Panc1 (cell line): ENCODE measurements around the gene PTGFR. TPM values are rescaled to one million over a fixed set of nuclear protein-coding genes. Genes with fewer than 3 reads are reported as not detected.

Source experiments
- ATAC-seq: fragments of 200-7000 bp; cut with Tn5 transposase; 2 replicates; pipeline ENCODE4 v1.9.1; 2020; ENCODE audit warnings: mild to moderate bottlenecking, moderate library complexity
- BruUV-seq: library from RNA; stranded (reverse); fragments of 400-500 nt; replicated peaks from 2 replicates; lab custom pipeline; 2021; lab: Mats Ljungman, UMichigan
- CTCF ChIA-PET: fragments of 300-600 bp; sonication (Branson Sonifier 250); formaldehyde crosslinking; loops from one replicate; lab custom pipeline; 2022; ENCODE audit warnings: antibody characterized with exemption; lab: Charles Lee
- POLR2A ChIA-PET: fragments of 300-600 bp; sonication (Branson Sonifier 250); formaldehyde crosslinking; loops from one replicate; lab custom pipeline; 2022; ENCODE audit warnings: antibody characterized with exemption; lab: Charles Lee
- DNase-seq: peaks from one replicate; pipeline ENCODE4 v3.0.0-alpha.2; 2010; ENCODE audit warnings: low read depth, low spot score
- H3K27ac ChIP-seq: 2 replicates; pipeline ENCODE4 v1.5.1; 2011; ENCODE audit warnings: mild to moderate bottlenecking, low read length, inconsistent platforms
- H3K27me3 ChIP-seq: fragments of 200-500 bp; sonication (Bioruptor generic); 2 replicates; pipeline ENCODE4 v1.6.0; 2014; ENCODE audit warnings: low read length, inconsistent platforms; ENCODE audit not compliant: control insufficient read depth, insufficient read depth
- H3K36me3 ChIP-seq: fragments of 200-500 bp; sonication (Bioruptor generic); 2 replicates; pipeline ENCODE4 v1.5.1; 2014; ENCODE audit warnings: inconsistent platforms, mild to moderate bottlenecking, low read length, moderate library complexity; ENCODE audit not compliant: control insufficient read depth, insufficient read depth
- H3K4me1 ChIP-seq: 2 replicates; pipeline ENCODE4 v1.5.1; 2011; ENCODE audit warnings: inconsistent platforms, mild to moderate bottlenecking, low read length, moderate library complexity; ENCODE audit not compliant: control insufficient read depth, insufficient read depth
- H3K4me3 ChIP-seq, 2 experiments: 2 replicates each; pipeline ENCODE4 v1.5.1; 2011 to 2012; ENCODE audit warnings: low read depth in 2 of 2, low read length in 2 of 2, mild to moderate bottlenecking in 2 of 2, inconsistent platforms in 1 of 2, moderate library complexity in 1 of 2
- H3K9me3 ChIP-seq: fragments of 200-500 bp; sonication (Bioruptor generic); 2 replicates; pipeline ENCODE4 v1.5.1; 2014; ENCODE audit warnings: low read depth, mild to moderate bottlenecking, inconsistent platforms, low read length, moderate library complexity; ENCODE audit not compliant: control insufficient read depth, insufficient read depth
- CTCF ChIP-seq: fragments of 450-650 bp; IDR thresholded peaks from 2 replicates; pipeline ENCODE4 v1.5.1; 2017; ENCODE audit warnings: mild to moderate bottlenecking
- POLR2AphosphoS5 ChIP-seq: IDR thresholded peaks from 2 replicates; pipeline ENCODE4 v1.6.1; 2012; ENCODE audit warnings: mild to moderate bottlenecking, low read depth, low read length, moderate library complexity
- REST ChIP-seq, 2 experiments: IDR thresholded peaks; 2 replicates each; pipeline ENCODE4 v1.6.1; 2011 to 2012; ENCODE audit warnings: low read depth in 2 of 2, control low read depth in 1 of 2, low read length in 1 of 2, mild to moderate bottlenecking in 1 of 2, moderate library complexity in 1 of 2; ENCODE audit not compliant: insufficient read depth in 1 of 2
- SIN3A ChIP-seq: IDR thresholded peaks from 2 replicates; pipeline ENCODE4 v1.6.1; 2012; ENCODE audit warnings: low read depth, mild to moderate bottlenecking, low read length, moderate library complexity, borderline replicate concordance; ENCODE audit not compliant: insufficient read depth
- TCF7L2 ChIP-seq: IDR thresholded peaks from 2 replicates; pipeline ENCODE4 v1.6.1; 2011; ENCODE audit warnings: mild to moderate bottlenecking, low read depth, low read length, inconsistent platforms
- in situ Hi-C: cut with HindIII; loops from 2 replicates; pipeline ENCODE4 v1.10.0; 2016; ENCODE audit warnings: low sequenced_read_pairs, low pct_unique_long_range_greater_than_20kb
- intact Hi-C: fragments of 100-400 bp; cut with micrococcal nuclease; formaldehyde crosslinking; loops from one replicate; pipeline ENCODE4 v1.10.0; 2022; ENCODE audit not compliant: unreplicated experiment
- total RNA-seq: library from RNA; stranded (reverse); gene quantifications from one replicate; pipeline ENCODE4 v1.2.1, GENCODE V29; 2021; ENCODE audit not compliant: unreplicated experiment

PTGFR gene
- total RNA-seq, 1 experiment from 2014 or later: not detected

GRCh38 chr1:78465143-78465542 is 25.6 kb upstream of the PTGFR start:
- DNase-seq: no peak
- ATAC-seq: no peak
- Histone ChIP-seq H3K4me1 (no peaks in the 10 kb centered on the region), H3K27ac (no peak overlapping the region), H3K27me3 (no peaks in the 10 kb centered on the region), H3K9me3 (no peaks in the 10 kb centered on the region), H3K4me3 (no peak overlapping the region), H3K36me3 (no peaks in the 10 kb centered on the region)
- no peak for TF ChIP-seq TCF7L2
- TF ChIP-seq POLR2AphosphoS5: no peak
- TF ChIP-seq CTCF: no peak
- TF ChIP-seq SIN3A: no peak
- no peak for TF ChIP-seq REST (IDR thresholded peaks at IDR 0.05; ENCODE audit: insufficient read depth in 1 of 2, low read depth in 2 of 2, low read length in 1 of 2)
- intact Hi-C loops: no loop called here
- BruUV-seq: no TSS peak
- in situ Hi-C loops: no loop called here
- POLR2A ChIA-PET: no interaction called here
- CTCF ChIA-PET: no interaction called here

- intact Hi-C loops (no loop called here), in situ Hi-C loops (no loop called here)
- CTCF ChIA-PET: no interaction called here
- ATAC-seq (no peak), DNase-seq (no peak)
- no peak overlapping the region for H3K4me3 ChIP-seq
- H3K4me1 ChIP-seq: no peaks in the 10 kb centered on the region
- POLR2A ChIA-PET: interaction anchor here (0.9 kb wide), 1 partner anchor 33 kb away, joined by 3 read pairs; no protein-coding TSS in a partner anchor
- TF ChIP-seq TCF7L2 (no peak), POLR2AphosphoS5 (no peak), REST (IDR thresholded peaks at IDR 0.05; ENCODE audit: insufficient read depth in 1 of 2, low read depth in 2 of 2, low read length in 1 of 2) (no peak), SIN3A (no peak), CTCF (no peak)
- no peaks in the 10 kb centered on the region for H3K9me3 ChIP-seq
- no peaks in the 10 kb centered on the region for H3K36me3 ChIP-seq
- no TSS peak for BruUV-seq
- H3K27me3 ChIP-seq: no peaks in the 10 kb centered on the region
- no peak overlapping the region for H3K27ac ChIP-seq
Measured at GRCh38 chr1:78468521-78468920, 22.3 kb upstream of the PTGFR start.
